K562 (cell line): ENCODE results near the gene PPP1R9B. TPM values are rescaled to one million over a fixed set of nuclear protein-coding genes. Genes with fewer than 3 reads are reported as not detected.

Source experiments
- BHLHE40 ChIP-seq: IDR thresholded peaks from 2 replicates; pipeline ENCODE4 v1.6.1; 2011; ENCODE audit warnings: low read length, improper control_type of control experiment
- CBFA2T2 ChIP-seq: fragments of 450-650 bp; conservative IDR thresholded peaks from 2 replicates; pipeline ENCODE4 v1.6.1; 2017; ENCODE audit warnings: mild to moderate bottlenecking
- CBX5 ChIP-seq: IDR thresholded peaks from 2 replicates; pipeline ENCODE4 v1.6.1; 2014; ENCODE audit warnings: low read depth, borderline replicate concordance
- CLOCK ChIP-seq: fragments of 250-450 bp; sonication (Bioruptor Pico); IDR thresholded peaks from 2 replicates; pipeline ENCODE4 v1.4.0; 2020; ENCODE audit warnings: mild to moderate bottlenecking, moderate library complexity, borderline replicate concordance
- CTCFL ChIP-seq: IDR thresholded peaks from 2 replicates; pipeline ENCODE4 v1.6.1; 2011; ENCODE audit warnings: borderline replicate concordance, low read depth, mild to moderate bottlenecking, moderate library complexity, low read length; ENCODE audit not compliant: insufficient read depth, poor library complexity, severe bottlenecking
- FIP1L1 ChIP-seq: fragments of 200-400 bp; formaldehyde crosslinking; IDR thresholded peaks from 2 replicates; pipeline ENCODE4 v1.6.1; 2018; ENCODE audit warnings: mild to moderate bottlenecking, low read depth, low read length; ENCODE audit not compliant: poor library complexity, severe bottlenecking
- GATAD2A ChIP-seq: fragments of 450-650 bp; IDR thresholded peaks from 2 replicates; pipeline ENCODE4 v1.6.1; 2017
- GMEB1 ChIP-seq: fragments of 250-450 bp; sonication (Bioruptor Pico); IDR thresholded peaks from 2 replicates; pipeline ENCODE4 v1.4.0; 2020; ENCODE audit warnings: mild to moderate bottlenecking
- MAX ChIP-seq: sonication (generic); formaldehyde crosslinking; IDR thresholded peaks from 2 replicates; pipeline ENCODE4 v1.9.0; 2022; ENCODE audit warnings: mild to moderate bottlenecking, missing genetic modification reagents
- NELFE ChIP-seq: IDR thresholded peaks from 2 replicates; pipeline ENCODE4 v1.6.1; 2011; ENCODE audit warnings: mild to moderate bottlenecking; ENCODE audit not compliant: insufficient read depth, insufficient read length
- PURB ChIP-seq: sonication (generic); formaldehyde crosslinking; IDR thresholded peaks from 2 replicates; pipeline ENCODE4 v1.9.0; 2021; ENCODE audit warnings: low read depth, mild to moderate bottlenecking, missing genetic modification reagents
- RBM25 ChIP-seq: fragments of 200-400 bp; formaldehyde crosslinking; IDR thresholded peaks from 2 replicates; pipeline ENCODE4 v1.6.1; 2018; ENCODE audit warnings: low read length, low read depth, moderate library complexity; ENCODE audit not compliant: severe bottlenecking
- TFAP4 ChIP-seq: sonication (generic); formaldehyde crosslinking; IDR thresholded peaks from 2 replicates; pipeline ENCODE4 v1.8.0; 2022; ENCODE audit warnings: missing genetic modification reagents, mild to moderate bottlenecking, moderate library complexity, borderline replicate concordance
- ZBTB33 ChIP-seq: sonication (generic); formaldehyde crosslinking; IDR thresholded peaks from 2 replicates; pipeline ENCODE4 v1.8.1; 2023; ENCODE audit warnings: mild to moderate bottlenecking, missing genetic modification reagents
- ZKSCAN3 ChIP-seq: fragments of 250-450 bp; sonication (Bioruptor Pico); IDR thresholded peaks from 2 replicates; pipeline ENCODE4 v1.4.0; 2020
- ZNF282 ChIP-seq: sonication (generic); formaldehyde crosslinking; IDR thresholded peaks from 2 replicates; pipeline ENCODE4 v1.8.1; 2023; ENCODE audit warnings: missing genetic modification reagents
- ZNF436 ChIP-seq: fragments of 250-450, 450-650 bp; sonication (Bioruptor Pico); formaldehyde crosslinking; IDR thresholded peaks from 2 replicates; pipeline ENCODE4 v1.7.0; 2020; ENCODE audit warnings: mild to moderate bottlenecking
- polyA plus RNA-seq, 8 experiments: library from polyadenylated mRNA; depleted of rRNA in 4 of 8; stranded (reverse) in 5 of 8; unstranded in 3 of 8; fragments of >200 nt; fragmentation: Nextera tagmentation in 2 of 8; fragmentation: Illumina TruSeq in 1 of 8; extraction: Ambion mirVana in 2 of 8; extraction: Trizol in 1 of 8; gene quantifications; 2 replicates each; pipeline versions ENCODE4 v1.2.1 to v1.2.3, GENCODE V29; 2011 to 2014; ENCODE audit warnings: inconsistent platforms in 1 of 8, missing spikeins in 1 of 8
- total RNA-seq, 7 experiments: library from RNA; depleted of rRNA in 6 of 7; stranded (reverse); fragments of >200 nt in 6 of 7; fragmentation: Illumina TruSeq in 2 of 7; extraction: Trizol in 2 of 7; gene quantifications; 2 replicates each; pipeline versions ENCODE4 v1.2.1 to v1.2.3, GENCODE V29; 2011 to 2021; ENCODE audit warnings: low replicate concordance in 1 of 7

Gene PPP1R9B
- total and polyA plus RNA-seq, 9 of the 15 experiments (the other 6 are each of a cell fraction or from before 2014, with no cell fraction given), result 0.10 to 63.5 (median 24.7) TPM

- TF ChIP-seq TFAP4 (peak; percentile 76; the same call in 1 of the 2 replicates), CTCFL (peak; percentile 23), RBM25 (peak; percentile 65), GATAD2A (0 out of 2 replicates have a peak, but pooled peaks have one; percentile 40), NELFE (no peak), BHLHE40 (peak; percentile 46; the same call in 1 of the 2 replicates), MAX (CRISPR knock-in tag) (peak; percentile 83), CLOCK (CRISPR knock-in tag) (no peak), ZNF282 (CRISPR knock-in tag) (peak; percentile 50; the same call in 1 of the 2 replicates), ZKSCAN3 (CRISPR knock-in tag) (no peak), GMEB1 (CRISPR knock-in tag) (peak; percentile 44; the same call in 1 of the 2 replicates), FIP1L1 (peak; percentile 79), ZBTB33 (CRISPR knock-in tag) (peak; percentile 93), CBX5 (no peak), ZNF436 (CRISPR knock-in tag) (no peak), PURB (CRISPR knock-in tag) (no peak), CBFA2T2 (no peak)
Measured at GRCh38 chr17:50117202-50118051, 33.0 kb downstream of the PPP1R9B start (continued).
